DOHH2 (cell line): ENCODE data around the gene SLC25A14.

ENCODE experiments used
- CTCF ChIP-seq: fragments of 200-600 bp; sonication (generic); IDR thresholded peaks from one replicate; pipeline ENCODE4 v1.5.1; 2014; ENCODE audit warnings: antibody characterized with exemption, mild to moderate bottlenecking, low read depth, low read length; ENCODE audit not compliant: poor library complexity, severe bottlenecking
- EZH2phosphoT487 ChIP-seq: fragments of 200-600 bp; sonication (generic); IDR thresholded peaks from 2 replicates; pipeline ENCODE4 v1.6.1; 2017; ENCODE audit warnings: borderline replicate concordance, mild to moderate bottlenecking, antibody characterized with exemption, low read length, moderate library complexity, mixed read lengths

- TF ChIP-seq EZH2phosphoT487 (no peak), CTCF (no peak)
Observed at GRCh38 chrX:130339408-130340222, at the start of gene SLC25A14.
